NCI-H748 (cell line): ENCODE measurements around the gene DKK1.

ENCODE experiments used
- DNase-seq: peaks from one replicate; lab custom pipeline; 2025; ENCODE audit not compliant: unreplicated experiment; lab: John Stamatoyannopoulos, UW

The DKK1 gene

DNA sequence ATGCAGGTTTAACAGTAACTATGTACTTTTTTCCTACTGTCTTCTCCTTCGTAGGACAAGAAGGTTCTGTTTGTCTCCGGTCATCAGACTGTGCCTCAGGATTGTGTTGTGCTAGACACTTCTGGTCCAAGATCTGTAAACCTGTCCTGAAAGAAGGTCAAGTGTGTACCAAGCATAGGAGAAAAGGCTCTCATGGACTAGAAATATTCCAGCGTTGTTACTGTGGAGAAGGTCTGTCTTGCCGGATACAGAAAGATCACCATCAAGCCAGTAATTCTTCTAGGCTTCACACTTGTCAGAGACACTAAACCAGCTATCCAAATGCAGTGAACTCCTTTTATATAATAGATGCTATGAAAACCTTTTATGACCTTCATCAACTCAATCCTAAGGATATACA is 2.4 kb downstream of the DKK1 start:
- no peak for DNase-seq

- DNase-seq = no peak
Observed at GRCh38 chr10:52318136-52318701, 4.1 kb downstream of the DKK1 start.

DNA sequence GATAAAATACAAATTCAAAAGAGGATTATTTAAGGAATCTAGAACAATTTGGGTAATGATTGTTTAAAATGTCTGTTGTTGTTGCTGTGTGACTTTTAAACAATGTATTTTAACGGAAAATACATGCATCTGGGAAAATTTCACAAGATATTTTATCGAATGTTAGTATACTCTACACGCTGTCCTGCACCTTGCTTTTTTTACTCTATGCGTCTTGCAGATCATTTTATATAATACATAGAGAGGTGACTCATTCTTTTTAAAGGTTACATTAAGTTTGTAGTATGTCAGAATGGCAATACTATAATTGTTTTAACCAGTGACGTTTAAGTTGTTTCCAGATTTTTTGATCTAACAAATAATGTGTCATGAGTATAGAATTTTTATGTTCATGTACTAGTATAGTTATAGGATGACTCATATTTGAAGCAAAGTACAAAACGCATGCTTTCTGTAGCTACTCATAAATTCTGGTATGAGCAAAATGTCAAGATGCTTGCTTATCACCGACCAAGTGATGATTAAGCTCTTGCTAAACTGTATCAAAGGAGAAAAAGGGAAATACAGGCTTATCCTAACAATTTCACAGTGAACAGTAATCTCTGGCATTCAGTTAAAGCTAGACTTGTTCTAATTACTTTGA is 4.9 kb downstream of the DKK1 start:
- DNase-seq = no peak

DNA sequence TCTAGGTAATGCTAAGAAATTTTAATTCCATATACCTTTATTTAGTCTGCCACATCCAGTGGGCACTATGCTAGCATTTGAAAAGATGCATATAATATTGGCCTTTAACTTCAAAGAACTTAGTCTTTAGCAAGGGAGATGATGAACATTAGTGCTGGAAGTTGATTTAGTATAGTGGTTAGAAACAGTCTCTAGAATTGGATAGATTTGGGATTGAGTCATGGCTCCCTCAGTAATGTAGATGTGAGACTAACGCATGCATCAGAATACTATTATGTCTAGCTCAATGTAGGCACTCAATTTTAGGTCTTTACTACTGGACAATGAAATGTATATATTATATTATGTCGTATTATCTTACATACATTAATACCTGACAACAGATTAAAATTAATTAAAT is 5.8 kb downstream of the DKK1 start:
- DNase-seq = no peak

DNA sequence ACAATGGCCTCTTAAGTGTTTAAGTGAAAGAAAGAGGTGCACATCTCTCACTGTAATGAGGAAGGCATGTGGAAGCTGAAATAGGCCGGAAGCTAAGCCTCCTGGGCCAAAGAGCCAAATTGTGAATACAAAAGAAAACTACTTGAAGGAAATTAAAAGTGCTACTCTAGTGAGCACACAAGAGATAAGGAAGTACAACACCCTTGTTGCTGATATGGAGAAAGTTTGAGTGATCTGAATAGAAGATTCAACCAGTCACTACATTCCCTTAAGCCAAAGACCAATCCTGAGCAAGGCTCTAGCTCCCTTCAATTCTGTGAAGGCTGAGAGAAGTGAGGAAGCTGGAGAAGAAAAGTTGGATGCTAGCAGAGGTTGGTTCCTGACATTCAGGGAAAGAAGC is 8.2 kb downstream of the DKK1 start:
- no peak for DNase-seq

- no peak for DNase-seq
Observed at GRCh38 chr10:52322936-52323335, 8.9 kb downstream of the DKK1 start.

- no peak for DNase-seq
Observed at GRCh38 chr10:52326382-52326781, 12.3 kb downstream of the DKK1 start.

GRCh38 chr10:52331638-52332364 is 17.7 kb downstream of the DKK1 start:
- DNase-seq = no peak

DNA sequence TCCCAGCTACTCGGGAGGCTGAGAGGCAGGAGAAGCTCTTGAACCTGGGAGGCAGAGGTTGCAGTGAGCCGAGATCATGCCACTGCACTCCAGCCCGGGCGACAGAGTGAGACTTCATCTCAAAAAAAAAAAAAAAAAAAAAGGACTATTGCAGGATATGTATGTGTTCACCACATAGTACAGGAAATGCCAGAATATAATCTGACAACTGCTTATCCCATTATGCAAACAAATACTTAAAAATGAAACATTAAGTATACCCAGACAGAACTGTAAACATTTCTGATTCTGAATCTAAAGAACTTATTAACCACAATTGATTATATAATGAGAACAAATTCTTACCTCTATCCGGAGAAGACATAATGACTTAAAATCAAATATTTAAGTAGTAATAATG is 18.7 kb downstream of the DKK1 start:
- no peak for DNase-seq

DNA sequence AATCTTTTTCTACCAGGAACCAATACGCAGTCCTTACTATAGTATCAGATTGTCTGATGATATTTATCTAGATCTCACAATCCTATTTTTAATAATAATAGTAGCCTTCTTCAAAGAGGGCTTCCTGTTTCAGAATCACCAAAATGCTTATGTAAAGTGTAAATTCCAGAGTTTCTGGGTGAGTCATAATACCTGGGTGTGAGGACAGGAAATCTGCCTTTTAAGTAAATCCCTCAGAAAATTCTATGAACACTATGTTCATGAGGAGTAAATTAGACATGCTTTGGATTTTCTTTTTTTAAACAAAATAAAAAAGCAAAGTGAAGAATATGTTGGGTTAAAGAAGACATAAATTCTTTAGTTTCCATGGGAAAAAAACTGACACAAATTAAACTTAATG is 20.5 kb downstream of the DKK1 start:
- no peak for DNase-seq

DNA sequence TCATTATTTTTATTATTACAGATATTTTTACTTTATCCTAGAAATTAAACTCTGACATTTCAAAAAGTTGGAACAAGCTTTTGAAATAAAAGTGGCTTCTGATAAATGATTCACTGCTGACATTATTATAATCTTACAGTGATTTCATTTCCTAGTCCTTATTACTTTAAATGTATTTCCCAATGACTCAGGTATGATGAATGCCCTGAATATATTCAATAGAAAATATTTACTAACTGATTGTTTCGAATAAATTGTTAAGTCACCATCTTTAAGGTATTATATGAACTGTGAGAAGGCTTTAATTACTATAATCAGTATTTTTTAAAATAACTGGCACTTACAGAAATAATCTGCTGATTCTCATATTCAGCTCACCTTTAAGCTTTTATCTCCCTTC is 21.6 kb downstream of the DKK1 start:
- no peak for DNase-seq

DNA sequence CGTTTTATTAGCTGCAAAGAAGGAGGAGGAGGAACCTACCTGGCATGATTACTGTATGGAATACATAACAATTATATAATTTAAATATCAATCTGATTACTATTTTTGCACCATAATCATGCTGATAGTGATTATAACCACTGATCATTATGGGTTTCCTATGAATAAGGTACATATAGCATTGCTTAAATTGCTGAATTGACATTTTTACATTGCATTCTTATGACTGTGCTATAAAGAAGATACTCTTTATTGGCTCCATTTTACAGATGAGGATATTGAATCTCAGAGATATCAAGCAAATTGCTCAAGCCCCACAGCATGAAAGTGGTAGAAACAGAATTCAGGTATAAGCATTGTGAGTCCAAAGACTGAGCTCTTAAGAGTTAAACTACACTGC is 23.1 kb downstream of the DKK1 start:
- DNase-seq = no peak

DNA sequence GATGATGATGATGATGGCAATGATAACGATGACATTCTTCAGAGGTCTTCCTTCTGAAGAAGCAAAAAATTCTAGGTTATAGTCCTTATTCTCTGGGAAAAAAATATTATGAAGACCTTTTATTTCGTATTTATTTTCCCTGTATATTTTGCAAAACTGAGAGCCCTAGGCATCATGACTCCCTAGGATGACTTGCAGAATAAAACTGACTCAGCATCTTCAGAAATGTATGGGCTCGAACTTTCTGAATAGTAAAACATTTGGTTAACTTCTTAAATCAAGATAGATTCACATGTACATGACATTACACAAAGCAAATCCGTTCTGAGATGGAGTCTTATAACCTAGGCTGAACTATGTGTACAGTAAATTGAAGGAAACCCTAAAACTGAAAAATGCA is 29.4 kb downstream of the DKK1 start:
- DNase-seq = no peak

GRCh38 chr10:52346394-52347326 is 32.6 kb downstream of the DKK1 start:
- no peak for DNase-seq

- DNase-seq = no peak
Observed at GRCh38 chr10:52347327-52347667, 33.2 kb downstream of the DKK1 start.

DNA sequence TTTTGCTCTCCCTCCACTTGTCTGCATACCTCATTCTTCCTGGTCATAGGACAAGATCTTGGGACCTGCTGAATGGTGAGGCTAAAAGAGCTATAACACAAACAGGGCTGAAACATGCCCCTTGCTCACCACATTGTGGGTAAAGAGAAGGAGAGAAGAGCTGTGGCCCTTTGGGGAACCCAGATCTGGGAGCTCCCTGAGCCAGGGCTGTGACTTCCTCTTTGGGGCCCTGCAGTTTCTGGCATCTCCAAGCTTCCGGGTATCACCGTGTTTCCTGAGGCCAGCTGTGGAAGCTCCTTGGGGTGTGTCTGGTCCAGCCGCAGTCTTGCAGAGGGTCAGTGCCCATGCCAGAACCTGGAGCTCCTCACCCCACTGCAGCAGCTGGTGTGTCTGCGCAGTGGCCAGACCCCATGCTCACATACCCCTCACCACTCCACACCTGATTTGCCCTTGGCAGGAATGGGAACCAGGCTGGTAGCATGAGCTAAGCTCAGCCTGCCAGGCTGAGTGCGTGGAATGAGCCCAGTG is 34.0 kb downstream of the DKK1 start:
- no peak for DNase-seq

DNA sequence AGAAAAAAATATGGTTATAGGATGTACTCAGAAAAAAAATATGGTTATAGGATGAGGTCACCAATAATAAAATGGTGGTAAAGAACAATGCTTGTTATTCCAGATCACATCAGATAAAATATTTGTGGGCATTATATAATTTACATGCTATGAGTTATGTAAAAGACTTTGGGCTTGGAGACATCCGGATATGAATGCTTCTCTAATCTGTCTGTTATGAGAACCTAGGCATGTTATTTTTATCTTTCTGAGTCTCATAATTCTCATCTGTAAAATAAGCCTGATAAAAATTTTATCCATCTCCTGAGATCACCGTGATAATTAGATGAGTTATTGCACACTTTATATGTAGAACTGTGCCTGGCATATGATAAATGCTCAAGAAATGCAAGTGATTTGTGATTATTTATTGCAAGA is 37.8 kb downstream of the DKK1 start:
- DNase-seq = no peak

DNA sequence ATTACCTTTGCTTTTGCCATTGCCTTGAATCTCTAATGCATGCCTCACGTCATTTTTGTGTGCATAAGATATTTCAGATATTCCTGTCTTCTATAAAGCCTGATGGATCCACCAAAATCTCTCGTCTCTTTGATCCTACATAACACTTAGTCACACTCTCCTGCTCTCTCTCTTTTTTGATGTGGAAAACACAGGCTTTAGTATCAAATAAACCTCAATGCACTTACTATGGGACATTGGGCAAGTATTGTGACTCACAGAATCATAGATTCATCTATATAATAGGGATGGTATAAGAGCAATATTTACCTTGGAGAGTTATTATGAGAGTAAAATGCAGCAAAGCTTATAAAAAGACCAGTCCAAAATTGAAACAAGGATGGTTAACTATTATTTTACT is 39.1 kb downstream of the DKK1 start:
- DNase-seq = no peak

DNA sequence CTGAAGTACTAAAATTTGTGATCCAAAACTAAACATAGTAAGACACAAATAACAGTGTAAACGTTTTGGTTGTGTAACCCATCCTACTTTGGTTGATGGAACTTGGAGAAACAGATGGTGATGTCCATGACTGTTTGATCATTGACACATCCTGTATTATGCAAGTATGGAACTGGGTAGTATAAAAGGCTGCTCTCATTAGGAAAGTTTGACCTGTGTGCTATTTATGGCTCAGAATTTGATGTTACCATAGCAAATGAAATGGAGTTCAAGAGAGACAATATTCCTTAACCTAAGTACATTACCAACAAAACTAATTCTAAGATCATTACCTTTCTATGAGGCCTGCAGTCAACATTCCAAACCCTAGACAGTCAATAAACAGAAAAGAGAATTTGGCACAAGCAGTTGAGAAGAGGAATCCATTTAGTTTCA is 39.9 kb downstream of the DKK1 start:
- no peak for DNase-seq

GRCh38 chr10:52357971-52358370 is 43.9 kb downstream of the DKK1 start:
- DNase-seq = no peak

DNA sequence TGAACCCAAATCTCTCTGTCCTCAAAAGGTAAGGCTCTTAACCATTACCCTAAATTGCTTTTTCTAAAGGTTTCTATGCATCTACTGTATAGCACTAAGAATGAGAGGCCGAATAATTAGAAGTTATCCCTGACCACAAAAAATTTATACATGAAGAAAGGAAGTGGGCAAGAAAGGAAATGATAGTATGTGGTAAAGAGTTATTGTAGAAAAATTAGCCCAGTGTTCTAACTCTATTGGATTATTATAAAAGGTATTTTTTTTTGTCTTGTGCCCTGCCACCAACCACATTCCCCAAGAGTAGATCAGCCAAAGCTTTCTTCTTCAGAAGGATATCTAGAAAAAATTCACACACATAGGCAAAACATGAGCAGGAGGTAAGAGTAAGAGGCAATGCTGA is 45.4 kb downstream of the DKK1 start:
- no peak for DNase-seq
